WTC11 (cell line): ENCODE data around the gene IGSF9. TPM values are rescaled to one million over a fixed set of nuclear protein-coding genes. Genes with fewer than 3 reads are reported as not detected.

ENCODE experiments used
- ATAC-seq: fragments of 200-7000 bp; cut with Tn5 transposase; 2 replicates; pipeline ENCODE4 v1.10.0; 2021; ENCODE audit warnings: mild to moderate bottlenecking, moderate library complexity
- CTCF ChIA-PET: fragments of 300-600 bp; sonication (Branson Sonifier 250); formaldehyde crosslinking; loops from one replicate; lab custom pipeline; 2021; ENCODE audit warnings: antibody characterized with exemption; lab: Charles Lee
- POLR2A ChIA-PET: fragments of 350-600 bp; sonication (Branson Sonifier 250); formaldehyde crosslinking; loops from one replicate; lab custom pipeline; 2021; ENCODE audit warnings: antibody characterized with exemption; lab: Charles Lee
- DNase-seq: peaks from one replicate; pipeline ENCODE4 v3.0.0; 2021; ENCODE audit warnings: low spot score
- H3K27ac Mint-ChIP-seq: 2 replicates; pipeline ENCODE4 v1.8.0; 2021; ENCODE audit warnings: mixed read lengths
- H3K27me3 Mint-ChIP-seq: 2 replicates; pipeline ENCODE4 v1.8.0; 2021; ENCODE audit warnings: low read depth, mild to moderate bottlenecking, moderate library complexity, mixed read lengths
- H3K36me3 Mint-ChIP-seq: 2 replicates; pipeline ENCODE4 v1.8.0; 2021; ENCODE audit warnings: mixed read lengths
- H3K4me1 Mint-ChIP-seq: 2 replicates; pipeline ENCODE4 v1.8.0; 2022; ENCODE audit warnings: mixed read lengths
- H3K4me3 Mint-ChIP-seq: 2 replicates; pipeline ENCODE4 v1.8.0; 2021; ENCODE audit warnings: mild to moderate bottlenecking, moderate library complexity, mixed read lengths
- H3K9me3 Mint-ChIP-seq: 2 replicates; pipeline ENCODE4 v1.8.0; 2021; ENCODE audit warnings: mixed read lengths
- CREB1 ChIP-seq: sonication (generic); formaldehyde crosslinking; IDR thresholded peaks from 2 replicates; pipeline ENCODE4 v1.8.0; 2023; ENCODE audit warnings: mild to moderate bottlenecking, missing genetic modification reagents
- EMX1 ChIP-seq: fragments of 250-450 bp; sonication (Bioruptor Pico); IDR thresholded peaks from 2 replicates; pipeline ENCODE4 v1.8.0; 2021; ENCODE audit warnings: mild to moderate bottlenecking
- GABPB1 ChIP-seq: sonication (generic); formaldehyde crosslinking; IDR thresholded peaks from 2 replicates; pipeline ENCODE4 v1.8.1; 2023; ENCODE audit warnings: mild to moderate bottlenecking, missing genetic modification reagents
- GTF2I ChIP-seq: fragments of 250-450 bp; sonication (Bioruptor Pico); conservative IDR thresholded peaks from 2 replicates; pipeline ENCODE4 v1.4.0; 2021; ENCODE audit warnings: mild to moderate bottlenecking
- MYBL2 ChIP-seq: sonication (generic); formaldehyde crosslinking; IDR thresholded peaks from 2 replicates; pipeline ENCODE4 v1.8.1; 2023; ENCODE audit warnings: mild to moderate bottlenecking, moderate library complexity, missing genetic modification reagents
- NFE2L1 ChIP-seq: sonication (generic); formaldehyde crosslinking; IDR thresholded peaks from 2 replicates; pipeline ENCODE4 v1.8.1; 2023; ENCODE audit warnings: missing genetic modification reagents
- NR2C2 ChIP-seq: sonication (generic); formaldehyde crosslinking; IDR thresholded peaks from 2 replicates; pipeline ENCODE4 v1.8.0; 2022; ENCODE audit warnings: mild to moderate bottlenecking, missing genetic modification reagents
- OVOL2 ChIP-seq: fragments of 250-450 bp; sonication (Bioruptor Pico); IDR thresholded peaks from 2 replicates; pipeline ENCODE4 v1.9.0; 2021; ENCODE audit warnings: mild to moderate bottlenecking, borderline replicate concordance
- SMAD4 ChIP-seq: sonication (generic); formaldehyde crosslinking; IDR thresholded peaks from 2 replicates; pipeline ENCODE4 v1.8.0; 2022; ENCODE audit warnings: mild to moderate bottlenecking, missing genetic modification reagents
- TEAD1 ChIP-seq: sonication (generic); formaldehyde crosslinking; IDR thresholded peaks from 2 replicates; pipeline ENCODE4 v1.8.0; 2022; ENCODE audit warnings: mild to moderate bottlenecking, missing genetic modification reagents
- TP53 ChIP-seq: sonication (generic); formaldehyde crosslinking; IDR thresholded peaks from 2 replicates; pipeline ENCODE4 v1.8.1; 2023; ENCODE audit warnings: mild to moderate bottlenecking, missing genetic modification reagents
- ZNF263 ChIP-seq: sonication (generic); formaldehyde crosslinking; IDR thresholded peaks from 2 replicates; pipeline ENCODE4 v1.8.1; 2022; ENCODE audit warnings: low read depth, mild to moderate bottlenecking, moderate library complexity, missing genetic modification reagents
- total RNA-seq: library from RNA; stranded (reverse); gene quantifications from 3 replicates; pipeline ENCODE4 v1.2.3, GENCODE V29; 2021
- TF ChIP-seq, protein P1 (sequence below): fragments of 250-450 bp; sonication (Bioruptor Pico); IDR thresholded peaks from 2 replicates; pipeline ENCODE4 v1.9.0; 2021; ENCODE audit warnings: moderate library complexity, mild to moderate bottlenecking, inconsistent platforms, borderline replicate concordance
- TF ChIP-seq, protein P2 (sequence below): fragments of 200-600 bp; IDR thresholded peaks from 2 replicates; pipeline ENCODE4 v1.8.0; 2022; ENCODE audit warnings: antibody characterized with exemption
- TF ChIP-seq, protein P3 (sequence below): sonication (generic); formaldehyde crosslinking; IDR thresholded peaks from 2 replicates; pipeline ENCODE4 v1.8.0; 2022; ENCODE audit warnings: mild to moderate bottlenecking, missing genetic modification reagents
- TF ChIP-seq, protein P4 (sequence below): sonication (generic); formaldehyde crosslinking; IDR thresholded peaks from 2 replicates; pipeline ENCODE4 v1.8.1; 2023; ENCODE audit warnings: mild to moderate bottlenecking, missing genetic modification reagents, moderate library complexity
- TF ChIP-seq, protein P5 (sequence below): sonication (generic); formaldehyde crosslinking; IDR thresholded peaks from 2 replicates; pipeline ENCODE4 v1.8.1; 2022; ENCODE audit warnings: missing genetic modification reagents, borderline replicate concordance
- TF ChIP-seq, protein P6 (sequence below): fragments of 250-450 bp; sonication (Bioruptor Pico); conservative IDR thresholded peaks from 2 replicates; pipeline ENCODE4 v1.9.0; 2021; ENCODE audit warnings: mild to moderate bottlenecking
- TF ChIP-seq, protein P7 (sequence below): sonication (generic); formaldehyde crosslinking; conservative IDR thresholded peaks from 2 replicates; pipeline ENCODE4 v1.8.1; 2023; ENCODE audit warnings: mild to moderate bottlenecking, low read depth, missing genetic modification reagents, moderate library complexity
- TF ChIP-seq, protein P8 (sequence below): sonication (generic); formaldehyde crosslinking; IDR thresholded peaks from 2 replicates; pipeline ENCODE4 v1.8.0; 2022; ENCODE audit warnings: missing genetic modification reagents

The IGSF9 gene
- total RNA-seq, 1 experiment from 2014 or later = 16.4 TPM

DNA sequence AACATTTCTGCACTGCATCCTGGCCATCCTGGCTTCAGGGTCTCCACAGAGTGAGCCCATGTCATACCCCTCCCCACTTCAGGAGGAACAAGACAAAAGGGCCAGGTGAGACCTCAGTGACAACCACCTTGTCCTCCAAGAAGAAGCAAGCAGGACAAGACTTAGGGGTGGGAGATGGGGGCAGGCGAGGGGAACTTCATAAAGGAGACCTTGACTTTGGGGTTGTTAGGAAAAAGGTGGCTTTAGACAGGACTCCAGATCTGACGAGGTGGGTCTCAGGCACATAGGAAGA, 32.6 kb upstream of the IGSF9 start (continued):
- TF ChIP-seq, protein P1, sequence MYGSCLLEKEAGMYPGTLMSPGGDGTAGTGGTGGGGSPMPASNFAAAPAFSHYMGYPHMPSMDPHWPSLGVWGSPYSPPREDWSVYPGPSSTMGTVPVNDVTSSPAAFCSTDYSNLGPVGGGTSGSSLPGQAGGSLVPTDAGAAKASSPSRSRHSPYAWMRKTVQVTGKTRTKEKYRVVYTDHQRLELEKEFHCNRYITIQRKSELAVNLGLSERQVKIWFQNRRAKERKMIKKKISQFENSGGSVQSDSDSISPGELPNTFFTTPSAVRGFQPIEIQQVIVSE = no peak
- TF ChIP-seq GABPB1 (no peak), TEAD1 (CRISPR knock-in tag) (no peak), NR2C2 (CRISPR knock-in tag) (no peak)
- TF ChIP-seq, protein P2, sequence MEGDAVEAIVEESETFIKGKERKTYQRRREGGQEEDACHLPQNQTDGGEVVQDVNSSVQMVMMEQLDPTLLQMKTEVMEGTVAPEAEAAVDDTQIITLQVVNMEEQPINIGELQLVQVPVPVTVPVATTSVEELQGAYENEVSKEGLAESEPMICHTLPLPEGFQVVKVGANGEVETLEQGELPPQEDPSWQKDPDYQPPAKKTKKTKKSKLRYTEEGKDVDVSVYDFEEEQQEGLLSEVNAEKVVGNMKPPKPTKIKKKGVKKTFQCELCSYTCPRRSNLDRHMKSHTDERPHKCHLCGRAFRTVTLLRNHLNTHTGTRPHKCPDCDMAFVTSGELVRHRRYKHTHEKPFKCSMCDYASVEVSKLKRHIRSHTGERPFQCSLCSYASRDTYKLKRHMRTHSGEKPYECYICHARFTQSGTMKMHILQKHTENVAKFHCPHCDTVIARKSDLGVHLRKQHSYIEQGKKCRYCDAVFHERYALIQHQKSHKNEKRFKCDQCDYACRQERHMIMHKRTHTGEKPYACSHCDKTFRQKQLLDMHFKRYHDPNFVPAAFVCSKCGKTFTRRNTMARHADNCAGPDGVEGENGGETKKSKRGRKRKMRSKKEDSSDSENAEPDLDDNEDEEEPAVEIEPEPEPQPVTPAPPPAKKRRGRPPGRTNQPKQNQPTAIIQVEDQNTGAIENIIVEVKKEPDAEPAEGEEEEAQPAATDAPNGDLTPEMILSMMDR = no peak
- TF ChIP-seq, protein P3, sequence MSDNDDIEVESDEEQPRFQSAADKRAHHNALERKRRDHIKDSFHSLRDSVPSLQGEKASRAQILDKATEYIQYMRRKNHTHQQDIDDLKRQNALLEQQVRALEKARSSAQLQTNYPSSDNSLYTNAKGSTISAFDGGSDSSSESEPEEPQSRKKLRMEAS (CRISPR knock-in tag) = no peak

DNA sequence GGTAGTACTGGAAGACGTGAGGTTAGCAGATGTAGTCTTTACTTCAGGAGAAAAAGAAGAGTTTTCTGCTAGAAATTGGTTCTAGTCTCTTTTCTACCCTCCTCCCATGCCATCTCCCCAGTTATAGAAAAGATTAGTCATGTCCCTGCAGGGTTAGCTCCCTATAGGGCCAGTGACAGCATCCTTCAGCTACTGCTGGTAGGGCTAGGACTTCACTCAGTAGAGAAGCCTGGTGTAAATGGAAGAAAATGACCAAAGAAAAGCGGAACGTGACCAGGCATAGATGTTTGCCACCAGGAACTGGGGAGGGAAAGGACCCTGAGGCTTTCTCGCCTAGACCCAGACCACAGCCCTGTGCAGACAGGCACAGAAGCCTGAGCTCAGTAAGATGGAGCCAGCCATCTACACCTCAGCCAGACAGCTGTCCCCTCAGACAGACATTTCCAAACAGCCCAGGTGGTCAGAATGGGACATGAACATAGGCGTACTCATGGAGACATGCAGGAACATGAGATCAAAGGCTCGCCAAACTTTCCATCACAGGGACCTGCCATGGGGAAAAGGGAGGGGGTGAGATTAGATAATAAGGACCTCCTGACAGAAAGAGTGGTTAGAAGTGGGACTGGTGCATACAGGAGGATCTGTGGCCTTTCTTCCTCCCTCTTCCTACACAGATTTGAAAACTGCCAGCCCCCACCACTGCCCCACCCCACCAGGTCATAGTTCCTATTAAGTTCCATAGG, 32.1 kb upstream of the IGSF9 start:
- H3K27ac Mint-ChIP-seq = no peak overlapping the region
- no peak for TF ChIP-seq GABPB1
- TF ChIP-seq CREB1 = no peak
- TF ChIP-seq, protein P4, sequence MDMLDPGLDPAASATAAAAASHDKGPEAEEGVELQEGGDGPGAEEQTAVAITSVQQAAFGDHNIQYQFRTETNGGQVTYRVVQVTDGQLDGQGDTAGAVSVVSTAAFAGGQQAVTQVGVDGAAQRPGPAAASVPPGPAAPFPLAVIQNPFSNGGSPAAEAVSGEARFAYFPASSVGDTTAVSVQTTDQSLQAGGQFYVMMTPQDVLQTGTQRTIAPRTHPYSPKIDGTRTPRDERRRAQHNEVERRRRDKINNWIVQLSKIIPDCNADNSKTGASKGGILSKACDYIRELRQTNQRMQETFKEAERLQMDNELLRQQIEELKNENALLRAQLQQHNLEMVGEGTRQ = no peak
- TF ChIP-seq NFE2L1 (CRISPR knock-in tag) = no peak
- TF ChIP-seq GTF2I (CRISPR knock-in tag) = no peak
- no peak for TF ChIP-seq MYBL2 (CRISPR knock-in tag)
- TF ChIP-seq TP53 (CRISPR knock-in tag) = no peak
- TF ChIP-seq, protein P5, sequence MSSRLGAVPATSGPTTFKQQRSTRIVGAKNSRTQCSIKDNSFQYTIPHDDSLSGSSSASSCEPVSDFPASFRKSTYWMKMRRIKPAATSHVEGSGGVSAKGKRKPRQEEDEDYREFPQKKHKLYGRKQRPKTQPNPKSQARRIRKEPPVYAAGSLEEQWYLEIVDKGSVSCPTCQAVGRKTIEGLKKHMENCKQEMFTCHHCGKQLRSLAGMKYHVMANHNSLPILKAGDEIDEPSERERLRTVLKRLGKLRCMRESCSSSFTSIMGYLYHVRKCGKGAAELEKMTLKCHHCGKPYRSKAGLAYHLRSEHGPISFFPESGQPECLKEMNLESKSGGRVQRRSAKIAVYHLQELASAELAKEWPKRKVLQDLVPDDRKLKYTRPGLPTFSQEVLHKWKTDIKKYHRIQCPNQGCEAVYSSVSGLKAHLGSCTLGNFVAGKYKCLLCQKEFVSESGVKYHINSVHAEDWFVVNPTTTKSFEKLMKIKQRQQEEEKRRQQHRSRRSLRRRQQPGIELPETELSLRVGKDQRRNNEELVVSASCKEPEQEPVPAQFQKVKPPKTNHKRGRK (CRISPR knock-in tag) = no peak
- TF ChIP-seq, protein P6, sequence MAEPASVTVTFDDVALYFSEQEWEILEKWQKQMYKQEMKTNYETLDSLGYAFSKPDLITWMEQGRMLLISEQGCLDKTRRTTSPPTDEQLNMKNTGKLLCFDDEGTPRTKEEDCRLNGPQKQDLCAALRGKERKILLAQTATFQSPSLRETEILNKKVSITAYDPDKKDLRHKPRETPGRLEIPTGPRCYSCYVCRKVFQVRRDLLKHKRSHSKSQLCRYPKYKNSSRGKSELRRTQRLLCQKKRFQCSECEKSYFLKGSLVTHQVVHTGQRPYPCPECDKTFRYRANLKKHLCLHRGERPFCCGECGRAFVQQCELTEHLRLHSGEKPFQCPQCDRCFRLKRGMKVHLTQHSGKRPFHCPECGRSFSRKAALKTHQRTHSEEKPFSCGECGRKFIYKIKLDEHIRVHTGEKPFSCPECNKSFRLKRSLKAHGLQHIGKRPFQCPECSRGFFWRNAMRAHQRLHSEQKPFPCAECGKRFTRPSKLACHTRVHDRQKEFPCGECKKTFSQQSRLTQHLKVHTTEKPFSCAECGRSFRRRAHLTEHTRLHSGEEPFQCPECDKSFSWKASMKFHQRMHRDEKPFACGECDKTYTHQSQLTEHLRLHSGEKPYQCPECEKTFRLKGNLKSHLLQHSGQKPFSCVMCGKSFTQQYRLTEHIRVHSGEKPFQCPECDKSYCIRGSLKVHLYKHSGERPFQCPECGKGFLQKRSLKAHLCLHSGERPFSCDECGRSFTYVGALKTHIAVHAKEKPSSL (CRISPR knock-in tag) = no peak
- no peak for TF ChIP-seq OVOL2
- TF ChIP-seq SMAD4 (CRISPR knock-in tag) = no peak
- TF ChIP-seq, protein P7, sequence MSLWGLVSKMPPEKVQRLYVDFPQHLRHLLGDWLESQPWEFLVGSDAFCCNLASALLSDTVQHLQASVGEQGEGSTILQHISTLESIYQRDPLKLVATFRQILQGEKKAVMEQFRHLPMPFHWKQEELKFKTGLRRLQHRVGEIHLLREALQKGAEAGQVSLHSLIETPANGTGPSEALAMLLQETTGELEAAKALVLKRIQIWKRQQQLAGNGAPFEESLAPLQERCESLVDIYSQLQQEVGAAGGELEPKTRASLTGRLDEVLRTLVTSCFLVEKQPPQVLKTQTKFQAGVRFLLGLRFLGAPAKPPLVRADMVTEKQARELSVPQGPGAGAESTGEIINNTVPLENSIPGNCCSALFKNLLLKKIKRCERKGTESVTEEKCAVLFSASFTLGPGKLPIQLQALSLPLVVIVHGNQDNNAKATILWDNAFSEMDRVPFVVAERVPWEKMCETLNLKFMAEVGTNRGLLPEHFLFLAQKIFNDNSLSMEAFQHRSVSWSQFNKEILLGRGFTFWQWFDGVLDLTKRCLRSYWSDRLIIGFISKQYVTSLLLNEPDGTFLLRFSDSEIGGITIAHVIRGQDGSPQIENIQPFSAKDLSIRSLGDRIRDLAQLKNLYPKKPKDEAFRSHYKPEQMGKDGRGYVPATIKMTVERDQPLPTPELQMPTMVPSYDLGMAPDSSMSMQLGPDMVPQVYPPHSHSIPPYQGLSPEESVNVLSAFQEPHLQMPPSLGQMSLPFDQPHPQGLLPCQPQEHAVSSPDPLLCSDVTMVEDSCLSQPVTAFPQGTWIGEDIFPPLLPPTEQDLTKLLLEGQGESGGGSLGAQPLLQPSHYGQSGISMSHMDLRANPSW (CRISPR knock-in tag) = no peak
- TF ChIP-seq, protein P8, sequence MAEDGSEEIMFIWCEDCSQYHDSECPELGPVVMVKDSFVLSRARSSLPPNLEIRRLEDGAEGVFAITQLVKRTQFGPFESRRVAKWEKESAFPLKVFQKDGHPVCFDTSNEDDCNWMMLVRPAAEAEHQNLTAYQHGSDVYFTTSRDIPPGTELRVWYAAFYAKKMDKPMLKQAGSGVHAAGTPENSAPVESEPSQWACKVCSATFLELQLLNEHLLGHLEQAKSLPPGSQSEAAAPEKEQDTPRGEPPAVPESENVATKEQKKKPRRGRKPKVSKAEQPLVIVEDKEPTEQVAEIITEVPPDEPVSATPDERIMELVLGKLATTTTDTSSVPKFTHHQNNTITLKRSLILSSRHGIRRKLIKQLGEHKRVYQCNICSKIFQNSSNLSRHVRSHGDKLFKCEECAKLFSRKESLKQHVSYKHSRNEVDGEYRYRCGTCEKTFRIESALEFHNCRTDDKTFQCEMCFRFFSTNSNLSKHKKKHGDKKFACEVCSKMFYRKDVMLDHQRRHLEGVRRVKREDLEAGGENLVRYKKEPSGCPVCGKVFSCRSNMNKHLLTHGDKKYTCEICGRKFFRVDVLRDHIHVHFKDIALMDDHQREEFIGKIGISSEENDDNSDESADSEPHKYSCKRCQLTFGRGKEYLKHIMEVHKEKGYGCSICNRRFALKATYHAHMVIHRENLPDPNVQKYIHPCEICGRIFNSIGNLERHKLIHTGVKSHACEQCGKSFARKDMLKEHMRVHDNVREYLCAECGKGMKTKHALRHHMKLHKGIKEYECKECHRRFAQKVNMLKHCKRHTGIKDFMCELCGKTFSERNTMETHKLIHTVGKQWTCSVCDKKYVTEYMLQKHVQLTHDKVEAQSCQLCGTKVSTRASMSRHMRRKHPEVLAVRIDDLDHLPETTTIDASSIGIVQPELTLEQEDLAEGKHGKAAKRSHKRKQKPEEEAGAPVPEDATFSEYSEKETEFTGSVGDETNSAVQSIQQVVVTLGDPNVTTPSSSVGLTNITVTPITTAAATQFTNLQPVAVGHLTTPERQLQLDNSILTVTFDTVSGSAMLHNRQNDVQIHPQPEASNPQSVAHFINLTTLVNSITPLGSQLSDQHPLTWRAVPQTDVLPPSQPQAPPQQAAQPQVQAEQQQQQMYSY (CRISPR knock-in tag) = no peak
- no peak for TF ChIP-seq EMX1
- TF ChIP-seq ZNF263 = no peak
- TF ChIP-seq, all 79 proteins: peak for 0
- ChIA-PET POLR2A (no interaction called here), CTCF (no interaction called here)
- Mint-ChIP-seq H3K4me1 (no peaks in the 10 kb centered on the region), H3K4me3 (no peak overlapping the region), H3K36me3 (no peaks in the 10 kb centered on the region), H3K27me3 (peaks cover 9% of the 10 kb centered on the region; the same call in 1 of the 2 replicates), H3K9me3 (no peaks in the 10 kb centered on the region)
- DNase-seq = no peak
- no peak for ATAC-seq
